SKM-1 (cell line): ENCODE measurements around the gene KASH5.
A peak's percentile ranks its signal among the peaks of the same experiment; 100 is the strongest.
"Not testable (repeated sequence)": the region's sequence is repeated elsewhere in the genome, so short reads cannot be mapped to it uniquely, and the experiment has no call there.

Source experiments
- DNase-seq: peaks from one replicate; lab custom pipeline; 2025; ENCODE audit not compliant: unreplicated experiment; lab: John Stamatoyannopoulos, UW

KASH5 gene

GRCh38 chr19:49361438-49362047 is 26.5 kb upstream of the KASH5 start:
- DNase-seq: no peak

- no peak for DNase-seq
Observed at GRCh38 chr19:49362048-49362928, 25.8 kb upstream of the KASH5 start, which contains the start of gene TEAD2. TSS of gene TEAD2 (minus strand) at chr19:49362416. CDS start at chr19:49360075, 2,341 bp downstream.

GRCh38 chr19:49362929-49363267 is 25.2 kb upstream of the KASH5 start:
- no peak for DNase-seq

- DNase-seq: peak; percentile 68
Observed at GRCh38 chr19:49363268-49364082, 24.6 kb upstream of the KASH5 start, which contains the start of gene DKKL1. TSS of gene DKKL1 (plus strand) at chr19:49363877. CDS start at chr19:49363999, 122 bp downstream.

- DNase-seq: no peak
Observed at GRCh38 chr19:49364083-49364737, 23.8 kb upstream of the KASH5 start.

- DNase-seq: no peak
Observed at GRCh38 chr19:49366110-49366509, 21.9 kb upstream of the KASH5 start.

GRCh38 chr19:49368711-49369358 is 19.2 kb upstream of the KASH5 start:
- DNase-seq: peak; percentile 72

- no peak for DNase-seq
Observed at GRCh38 chr19:49371184-49371583, 16.9 kb upstream of the KASH5 start.

GRCh38 chr19:49373174-49373573 is 14.9 kb upstream of the KASH5 start:
- not testable (repeated sequence) for DNase-seq

- DNase-seq: no peak
Observed at GRCh38 chr19:49374665-49375434, 13.2 kb upstream of the KASH5 start.

GRCh38 chr19:49378512-49378911 is 9.5 kb upstream of the KASH5 start:
- DNase-seq: no peak

GRCh38 chr19:49380391-49380790 is 7.7 kb upstream of the KASH5 start:
- DNase-seq: no peak

GRCh38 chr19:49382639-49383038 is 5.4 kb upstream of the KASH5 start:
- no peak for DNase-seq

- no peak for DNase-seq
Observed at GRCh38 chr19:49383599-49383998, 4.5 kb upstream of the KASH5 start.

- no peak for DNase-seq
Observed at GRCh38 chr19:49389406-49389805, 1.4 kb downstream of the KASH5 start.

- no peak for DNase-seq
Observed at GRCh38 chr19:49390131-49390928, 2.3 kb downstream of the KASH5 start.

- DNase-seq: no peak
Observed at GRCh38 chr19:49390929-49391359, 2.9 kb downstream of the KASH5 start.

GRCh38 chr19:49391581-49392399 is 3.7 kb downstream of the KASH5 start:
- DNase-seq: peak; percentile 11
